GM12891 (cell line): ENCODE data around the gene PLA2G1B.

ENCODE experiments used
- POLR2A ChIP-seq: IDR thresholded peaks from 2 replicates; pipeline ENCODE4 v1.6.1; 2011; ENCODE audit warnings: low read depth, low read length, control low read depth
- SPI1 ChIP-seq: IDR thresholded peaks from 2 replicates; pipeline ENCODE4 v1.6.1; 2011; ENCODE audit warnings: low read depth, low read length, control low read depth
- TAF1 ChIP-seq: IDR thresholded peaks from 2 replicates; pipeline ENCODE4 v1.6.1; 2011; ENCODE audit warnings: low read depth, low read length, control low read depth

- TF ChIP-seq SPI1 (no peak), TAF1 (no peak), POLR2A (no peak)
These were observed at the start of gene PLA2G1B for GRCh38 chr12:120327593-120327992.
